Activated T-cell treated with anti-CD3 and anti-CD28 coated beads for 48 hours (primary cell): Measurements from ENCODE around the gene SH3PXD2A.

Source experiments
- DNase-seq: peaks from one replicate; pipeline ENCODE4 v3.0.0-alpha.2; 2020; ENCODE audit warnings: low read depth

SH3PXD2A gene

DNA sequence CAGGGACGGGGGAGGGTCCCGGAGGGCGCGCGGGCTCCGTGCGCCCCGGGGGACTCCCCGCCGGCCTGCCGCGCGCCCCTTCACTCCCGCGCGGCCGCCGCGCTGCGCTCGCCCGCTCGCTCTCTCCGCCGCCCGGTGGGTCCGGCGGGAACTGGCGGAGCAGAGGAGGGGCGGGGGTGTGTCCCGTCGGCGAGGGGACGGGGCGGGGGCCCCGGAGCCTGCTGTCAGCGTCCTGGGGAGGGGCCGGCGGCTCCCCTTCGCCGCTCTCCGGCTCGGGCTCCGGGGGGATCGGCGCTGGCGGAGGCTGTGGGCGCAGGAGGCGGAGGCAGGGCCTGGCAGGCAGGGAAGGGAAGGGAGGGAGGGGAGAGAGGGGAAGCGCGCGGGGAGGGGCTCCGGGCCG is at the start of gene SH3PXD2A:
SH3PXD2A (minus strand) TSS at position 153 of the 400 bp plus-strand sequence. CDS start 310 bp downstream, outside the sequence.
- peak; percentile 14 for DNase-seq

- no peak for DNase-seq
These were observed 45.9 kb upstream of the SH3PXD2A start for GRCh38 chr10:103901299-103901698.

GRCh38 chr10:103899312-103899711 is 43.9 kb upstream of the SH3PXD2A start:
- DNase-seq = no peak

- no peak for DNase-seq
These were observed 41.9 kb upstream of the SH3PXD2A start for GRCh38 chr10:103897241-103897774.

- no peak for DNase-seq
These were observed 40.8 kb upstream of the SH3PXD2A start for GRCh38 chr10:103896225-103896624.

- DNase-seq = no peak
These were observed 40.2 kb upstream of the SH3PXD2A start for GRCh38 chr10:103895411-103896186.

- DNase-seq = no peak
These were observed 39.1 kb upstream of the SH3PXD2A start for GRCh38 chr10:103894441-103894864.

DNA sequence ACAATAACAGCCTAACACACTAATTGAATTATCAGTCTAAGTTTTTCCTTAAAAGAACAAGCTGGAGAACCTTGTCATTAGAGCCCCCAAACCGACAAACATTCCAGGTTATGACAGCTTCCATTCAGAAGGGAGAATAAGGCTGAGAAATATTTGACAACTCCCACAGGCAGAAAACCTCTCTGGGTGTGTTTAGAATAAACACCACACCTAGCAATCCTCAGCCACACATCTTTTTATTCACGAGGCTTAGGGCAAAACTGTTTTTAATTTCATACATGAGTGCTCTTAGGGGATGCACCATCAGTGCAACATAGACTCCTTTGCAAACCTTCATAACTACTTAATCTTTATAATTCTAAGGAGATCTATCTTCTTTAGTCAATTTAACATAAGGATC is 38.4 kb upstream of the SH3PXD2A start:
- no peak for DNase-seq

DNA sequence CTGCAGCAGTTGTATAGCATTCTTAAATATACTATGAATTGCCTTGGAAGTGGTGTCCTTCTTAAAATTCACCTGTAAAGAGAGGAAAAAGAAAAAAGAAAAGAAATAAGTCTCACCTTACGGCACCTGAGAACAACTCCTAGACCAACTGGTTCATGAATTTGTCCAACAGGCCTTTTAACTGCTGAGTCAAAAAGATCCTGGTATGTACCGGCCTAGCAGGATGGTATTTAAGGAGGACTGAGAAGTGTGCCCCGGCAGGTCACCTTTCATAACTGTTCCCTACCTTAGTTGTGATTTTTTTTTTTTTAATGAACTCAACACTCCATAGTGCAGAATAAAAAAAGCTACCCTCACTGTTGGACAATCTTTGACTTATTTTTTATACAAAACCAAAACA is 36.8 kb upstream of the SH3PXD2A start:
- no peak for DNase-seq

DNA sequence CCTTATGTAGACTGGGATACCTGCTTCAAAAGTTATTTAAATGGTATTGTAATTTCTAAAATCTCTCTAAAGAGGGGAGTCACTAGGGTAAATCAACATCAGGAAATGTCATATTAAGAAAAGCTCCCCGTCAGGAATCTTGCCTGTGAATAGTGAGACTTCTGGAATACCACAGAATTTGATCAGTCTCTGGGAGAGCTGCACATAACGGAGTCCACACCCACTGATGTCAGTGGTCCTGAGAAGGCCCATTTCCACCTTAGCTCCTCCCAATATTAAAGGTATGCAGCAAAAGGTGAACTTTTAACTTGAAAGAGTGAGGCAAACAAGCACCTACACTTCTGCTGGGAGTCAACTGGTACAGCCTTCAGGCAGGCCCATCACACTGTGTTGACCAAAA is 35.3 kb upstream of the SH3PXD2A start:
- no peak for DNase-seq

DNA sequence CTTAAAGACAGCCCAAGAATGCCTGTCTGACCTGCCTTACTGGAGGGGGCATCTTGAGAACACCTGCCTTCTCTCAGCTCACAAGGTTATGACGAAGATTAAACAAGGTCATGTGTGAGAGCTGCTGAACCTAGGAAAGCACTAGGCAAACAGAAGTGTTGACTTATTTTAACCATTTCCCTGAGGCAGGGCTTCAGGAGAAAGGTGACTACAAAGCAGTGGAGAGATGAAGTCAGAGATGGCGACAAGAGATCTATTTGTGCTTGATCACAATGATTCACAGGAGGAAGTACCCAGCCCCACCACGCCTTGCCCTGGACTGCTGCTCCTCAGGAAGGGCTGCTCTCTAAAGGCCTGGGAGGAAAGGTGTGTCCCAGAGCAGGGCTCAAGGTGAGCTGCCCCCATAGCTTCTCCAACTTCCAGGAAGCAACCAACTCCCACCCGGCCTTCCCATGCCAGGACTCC is 34.9 kb upstream of the SH3PXD2A start:
- DNase-seq = no peak

GRCh38 chr10:103889121-103889720 is 33.8 kb upstream of the SH3PXD2A start:
- DNase-seq = no peak

GRCh38 chr10:103888113-103888841 is 32.9 kb upstream of the SH3PXD2A start:
- no peak for DNase-seq

- no peak for DNase-seq
These were observed 30.2 kb upstream of the SH3PXD2A start for GRCh38 chr10:103885617-103886016.

GRCh38 chr10:103884681-103885139 is 29.3 kb upstream of the SH3PXD2A start:
- DNase-seq = no peak

GRCh38 chr10:103882285-103883007 is 27.1 kb upstream of the SH3PXD2A start:
- no peak for DNase-seq

GRCh38 chr10:103881416-103882284 is 26.3 kb upstream of the SH3PXD2A start:
- no peak for DNase-seq

- no peak for DNase-seq
These were observed 24.5 kb upstream of the SH3PXD2A start for GRCh38 chr10:103879831-103880230.

GRCh38 chr10:103879409-103879808 is 24.0 kb upstream of the SH3PXD2A start:
- no peak for DNase-seq

DNA sequence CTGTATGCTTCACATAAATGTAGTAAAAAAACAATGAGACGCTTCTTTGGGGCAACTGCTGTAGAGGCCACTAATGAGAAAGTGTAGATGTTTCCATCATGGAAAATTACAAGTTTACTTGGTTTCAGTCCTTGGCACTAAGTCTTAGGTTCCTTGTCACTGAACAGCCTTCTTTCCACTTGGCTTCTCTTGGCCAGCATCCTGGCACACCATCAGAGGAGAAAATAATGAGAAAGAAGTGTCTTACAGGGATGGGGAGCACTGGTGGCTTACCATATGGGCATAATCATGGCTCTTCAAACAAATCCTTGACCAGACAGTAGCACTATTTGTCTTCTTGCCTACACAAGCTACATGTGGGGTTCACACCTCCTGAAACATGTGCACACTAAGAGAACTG is 22.5 kb upstream of the SH3PXD2A start:
- DNase-seq = no peak

DNA sequence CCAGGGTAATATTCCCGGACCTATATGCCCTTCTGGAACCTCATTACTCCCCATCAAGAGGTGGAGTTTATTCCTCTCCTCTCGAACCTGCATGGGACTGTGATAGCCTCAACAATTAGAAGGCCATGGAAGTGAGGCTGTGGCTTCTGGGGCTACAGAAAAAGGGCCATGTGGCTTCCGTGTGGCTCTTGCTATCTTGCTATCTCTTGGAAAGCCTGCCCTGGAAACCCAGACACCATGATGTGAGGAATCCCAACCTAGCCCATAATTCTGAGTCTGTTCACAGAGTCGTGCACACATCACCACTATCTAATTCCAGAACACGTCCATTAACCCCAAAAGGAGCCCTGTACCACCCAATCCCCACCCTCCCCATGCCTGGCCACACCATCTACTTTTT is 20.8 kb upstream of the SH3PXD2A start:
- no peak for DNase-seq
